ENCODE results near the gene MYO18B.
A peak's percentile ranks its signal among the peaks of the same experiment; 100 is the strongest.

- peak; percentile 33 to 88; a peak in 2 of 4 replicates for TF ChIP-seq REST (IDR thresholded peaks at IDR 0.05; ENCODE audit: insufficient read depth in 1 of 2, low read depth in 2 of 2, low read length in 2 of 2)
- TF ChIP-seq TAF1 (IDR thresholded peaks at IDR 0.05; ENCODE audit: borderline replicate concordance, insufficient read depth, low read length), result no peak
Observed at GRCh38 chr22:26079009-26079408, 337.0 kb downstream of the MYO18B start.

Data from PFSK-1 (cell line).